ENCODE data around the gene DDX56. TPM values are rescaled to one million over a fixed set of nuclear protein-coding genes. Genes with fewer than 3 reads are reported as not detected.
"Not testable (repeated sequence)": the region's sequence is repeated elsewhere in the genome, so short reads cannot be mapped to it uniquely, and the experiment has no call there.

Gene DDX56
- total RNA-seq, 1 donor from 2014 or later = 89.4 TPM

- not testable (repeated sequence) for DNase-seq (ENCODE audit: low spot score)
Observed at GRCh38 chr7:44562622-44562962, 11.1 kb downstream of the DDX56 start.

GRCh38 chr7:44561962-44562621, 11.6 kb downstream of the DDX56 start:
- no peak for DNase-seq (ENCODE audit: low spot score)

- no peak for DNase-seq (ENCODE audit: low spot score)
Observed at GRCh38 chr7:44561481-44561880, 12.2 kb downstream of the DDX56 start.

GRCh38 chr7:44559485-44559884, 14.2 kb downstream of the DDX56 start:
- DNase-seq (ENCODE audit: low spot score) = no peak

- DNase-seq (ENCODE audit: low spot score) = no peak
Observed at GRCh38 chr7:44557485-44557884, 16.2 kb downstream of the DDX56 start.

- no peak for DNase-seq (ENCODE audit: low spot score)
Observed at GRCh38 chr7:44555350-44555749, 18.4 kb downstream of the DDX56 start.

GRCh38 chr7:44552473-44553005, 21.2 kb downstream of the DDX56 start:
- not testable (repeated sequence) for DNase-seq (ENCODE audit: low spot score)

- DNase-seq (ENCODE audit: low spot score) = no peak
Observed at GRCh38 chr7:44549457-44549856, 24.3 kb downstream of the DDX56 start.

- DNase-seq (ENCODE audit: low spot score) = no peak
Observed at GRCh38 chr7:44548893-44549292, 24.8 kb downstream of the DDX56 start.

GRCh38 chr7:44547536-44548231, 26.0 kb downstream of the DDX56 start:
- DNase-seq (ENCODE audit: low spot score) = no peak

GRCh38 chr7:44541876-44542610, 31.7 kb downstream of the DDX56 start:
- DNase-seq (ENCODE audit: low spot score) = no peak

- no peak for DNase-seq (ENCODE audit: low spot score)
Observed at GRCh38 chr7:44541028-44541869, 32.5 kb downstream of the DDX56 start, which contains the start of gene NPC1L1. NPC1L1 (minus strand) TSS chr7:44541330; CDS start chr7:44541259, 71 bp downstream.

- DNase-seq (ENCODE audit: low spot score) = no peak
Observed at GRCh38 chr7:44540592-44541027, 33.1 kb downstream of the DDX56 start.

GRCh38 chr7:44539669-44540506, 33.8 kb downstream of the DDX56 start:
- DNase-seq (ENCODE audit: low spot score) = no peak

GRCh38 chr7:44538798-44539668, 34.7 kb downstream of the DDX56 start:
- no peak for DNase-seq (ENCODE audit: low spot score)

- DNase-seq (ENCODE audit: low spot score) = no peak
Observed at GRCh38 chr7:44538093-44538797, 35.5 kb downstream of the DDX56 start.

- DNase-seq (ENCODE audit: low spot score) = no peak
Observed at GRCh38 chr7:44537442-44537841, 36.3 kb downstream of the DDX56 start.

- no peak for DNase-seq (ENCODE audit: low spot score)
Observed at GRCh38 chr7:44536090-44536489, 37.6 kb downstream of the DDX56 start.
